HG03139 (cell line): ENCODE data around the gene VIPAS39.

Experiments
- ATAC-seq: cut with Tn5 transposase; IDR thresholded peaks from one replicate; pipeline ENCODE4 v1.9.1; 2021; ENCODE audit not compliant: unreplicated experiment

Gene VIPAS39

DNA sequence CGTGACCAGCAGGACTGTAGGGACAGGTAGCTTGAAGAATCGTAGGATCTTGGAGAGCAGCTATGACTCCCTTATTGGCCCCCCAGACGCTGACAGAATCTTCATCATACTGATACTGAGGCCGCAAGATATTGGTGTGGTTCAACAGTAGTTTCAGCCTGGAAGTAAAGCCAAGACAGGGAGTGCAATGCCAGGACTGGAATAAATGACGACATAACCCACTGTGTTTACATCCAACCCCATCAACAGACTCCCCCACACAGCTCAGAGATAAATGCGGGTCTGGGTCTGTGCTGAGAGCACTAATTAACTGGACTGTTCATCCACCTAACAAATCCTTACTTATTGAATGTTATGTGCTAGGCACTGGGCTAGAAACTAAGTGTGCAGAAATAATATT lies 50.7 kb downstream of the VIPAS39 start:
- ATAC-seq = no peak

GRCh38 chr14:77406086-77406485 lies 51.3 kb downstream of the VIPAS39 start:
- no peak for ATAC-seq

DNA sequence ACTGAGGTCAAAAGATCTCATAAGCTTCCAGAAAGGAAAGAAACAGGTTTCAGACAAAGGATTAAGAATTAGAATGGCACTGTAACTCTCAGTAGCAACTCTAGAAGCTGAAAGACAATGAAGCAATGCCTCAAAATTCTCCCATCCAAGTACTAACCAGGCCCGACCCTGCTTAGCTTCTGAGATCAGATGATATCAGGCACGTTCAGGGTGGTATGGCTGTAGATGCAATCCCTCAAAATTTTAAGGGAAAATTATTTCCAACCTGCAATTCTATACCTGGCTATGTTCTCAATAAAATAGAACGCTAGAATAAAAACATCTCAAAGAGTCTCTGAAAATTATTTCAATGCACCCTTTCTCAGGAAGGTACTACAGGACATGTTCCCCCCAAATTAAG lies 53.6 kb downstream of the VIPAS39 start:
- ATAC-seq = no peak

DNA sequence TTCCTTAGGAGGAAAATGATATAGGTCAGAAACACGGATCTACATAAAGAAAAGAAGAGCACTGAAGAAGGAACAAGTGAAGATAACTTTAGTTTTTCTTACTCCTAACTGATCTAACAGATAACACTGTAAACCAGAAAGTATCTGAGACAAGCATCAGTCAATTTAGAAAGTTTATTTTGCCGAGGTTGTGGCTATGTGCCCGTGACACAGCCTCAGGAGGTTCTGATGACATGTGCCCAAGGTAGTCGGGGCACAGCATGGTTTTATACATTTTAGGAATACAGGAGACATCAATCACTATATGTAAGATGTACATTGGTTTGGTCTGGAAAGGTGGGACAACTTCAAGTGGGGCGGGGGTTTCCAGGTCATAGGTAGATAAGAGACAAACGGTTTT lies 57.2 kb downstream of the VIPAS39 start:
- no peak for ATAC-seq

GRCh38 chr14:77390188-77390587 lies 67.2 kb downstream of the VIPAS39 start:
- ATAC-seq = no peak

GRCh38 chr14:77378701-77379100 lies 78.7 kb downstream of the VIPAS39 start:
- no peak for ATAC-seq

DNA sequence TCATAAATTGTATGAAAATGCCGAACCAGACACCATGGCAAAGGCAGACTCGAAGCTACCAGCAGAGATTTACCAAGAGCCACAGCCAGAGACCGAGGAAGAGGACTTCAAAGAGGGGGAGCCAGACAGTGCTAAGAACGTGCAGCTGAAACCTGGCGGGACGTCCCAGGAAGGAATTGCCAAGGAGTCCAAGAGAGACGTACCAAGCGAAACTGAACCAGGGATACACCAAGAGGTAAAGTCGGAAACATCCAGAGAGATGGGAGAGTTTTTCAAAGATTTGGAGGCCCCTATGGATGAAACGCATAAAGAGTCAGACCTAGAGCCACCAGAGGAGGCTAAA lies 79.9 kb downstream of the VIPAS39 start:
- no peak for ATAC-seq

DNA sequence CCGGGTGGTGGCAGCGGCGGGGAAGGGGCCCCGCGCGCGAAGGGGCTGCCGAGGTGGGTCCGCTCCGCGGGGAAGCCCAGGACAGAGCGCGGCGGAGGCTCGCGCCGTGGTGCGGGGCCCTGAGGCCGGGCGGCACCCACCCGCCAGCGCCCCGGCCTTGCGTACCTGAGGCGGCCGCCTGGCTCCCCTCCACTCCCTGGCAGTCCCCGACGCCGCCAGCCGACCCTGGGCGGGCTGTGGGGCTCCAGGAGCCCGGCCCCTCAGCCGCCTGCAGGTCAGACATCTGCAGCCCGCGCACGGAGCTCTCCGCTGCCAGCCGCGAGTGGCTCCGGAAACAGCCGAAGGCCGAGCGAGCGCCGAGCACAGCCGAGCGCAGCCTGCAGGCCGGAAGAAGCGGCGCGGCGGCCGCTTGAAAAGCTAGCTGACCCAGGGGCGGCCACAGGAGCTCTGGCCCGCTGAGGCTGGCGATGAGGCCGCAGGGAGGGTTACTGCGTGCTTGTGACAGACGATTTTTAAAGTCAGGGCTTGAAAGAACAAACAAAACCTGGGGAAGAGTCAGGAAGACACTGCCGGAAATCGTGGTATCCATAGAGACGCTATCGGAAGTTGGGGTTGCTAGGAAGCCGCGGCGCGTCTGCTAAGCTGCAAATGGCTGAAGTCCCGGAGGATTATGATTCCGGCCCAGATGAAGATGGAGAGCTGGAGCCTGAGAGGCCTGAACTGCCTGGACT lies 80.5 kb downstream of the VIPAS39 start, which contains the start of the genes SAMD15 and TMED8:
SAMD15 (plus strand) TSS at position 609 of the 731 bp plus-strand sequence; CDS start at position 649, 40 bp downstream.
TMED8 (minus strand) TSS at position 324 of the 731 bp plus-strand sequence; CDS start at position 283, 41 bp downstream.
- ATAC-seq = peak; percentile 74
